GM19455 (cell line): Measurements from ENCODE around the gene BAZ2A.
A peak's percentile ranks its signal among the peaks of the same experiment; 100 is the strongest.
"Not testable (repeated sequence)": the region's sequence is repeated elsewhere in the genome, so short reads cannot be mapped to it uniquely, and the experiment has no call there.

Source experiments
- ATAC-seq: cut with Tn5 transposase; IDR thresholded peaks from one replicate; pipeline ENCODE4 v1.9.1; 2021; ENCODE audit not compliant: unreplicated experiment

Gene BAZ2A

DNA sequence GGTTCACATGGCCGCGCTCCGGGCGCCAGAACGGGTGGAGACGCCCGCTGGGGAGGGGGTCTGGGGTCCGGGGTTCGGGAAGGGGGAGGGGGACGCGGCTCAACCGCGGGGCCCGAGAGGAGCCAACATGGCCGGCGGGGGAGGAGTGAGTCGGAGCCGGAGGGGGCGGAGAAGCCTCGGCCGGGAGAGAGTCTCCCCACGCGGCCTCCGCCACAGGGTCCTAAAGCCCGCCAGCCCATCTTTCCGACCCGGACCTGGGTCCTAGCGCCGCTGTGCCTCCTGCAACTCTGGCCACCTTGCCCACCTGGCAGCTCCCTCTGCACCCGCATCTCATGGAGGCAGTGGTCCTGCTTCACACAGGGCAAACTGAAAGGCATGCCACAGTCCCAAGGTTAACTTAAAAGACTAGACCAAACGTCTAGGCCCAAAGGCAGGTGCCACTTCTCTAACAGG is at the start of gene BAZ2A:
Gene BAZ2A, minus strand, starts transcription at position 147 of the 453 bp plus-strand sequence. CDS start 12,796 bp downstream, outside the sequence.
- peak; percentile 60 for ATAC-seq

DNA sequence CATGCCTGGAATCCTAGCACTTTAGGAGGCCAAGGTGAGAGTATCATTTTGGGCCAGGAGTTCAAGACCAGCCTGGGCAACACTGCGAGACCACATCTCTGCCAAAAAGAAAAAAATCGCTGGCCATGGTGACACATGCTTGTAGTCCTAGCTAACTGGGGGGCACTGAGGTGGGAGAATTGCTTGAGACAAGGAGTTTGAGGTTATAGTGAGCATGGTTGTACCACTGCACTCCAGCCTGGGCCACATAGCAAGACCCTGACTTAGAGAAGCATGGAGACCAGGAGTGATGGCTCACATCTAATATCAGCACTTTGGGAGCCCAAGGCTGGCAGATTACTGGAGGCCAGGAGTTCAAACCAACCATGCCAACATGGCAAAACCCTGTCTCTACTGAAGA is 48.7 kb upstream of the BAZ2A start:
- ATAC-seq, result no peak

DNA sequence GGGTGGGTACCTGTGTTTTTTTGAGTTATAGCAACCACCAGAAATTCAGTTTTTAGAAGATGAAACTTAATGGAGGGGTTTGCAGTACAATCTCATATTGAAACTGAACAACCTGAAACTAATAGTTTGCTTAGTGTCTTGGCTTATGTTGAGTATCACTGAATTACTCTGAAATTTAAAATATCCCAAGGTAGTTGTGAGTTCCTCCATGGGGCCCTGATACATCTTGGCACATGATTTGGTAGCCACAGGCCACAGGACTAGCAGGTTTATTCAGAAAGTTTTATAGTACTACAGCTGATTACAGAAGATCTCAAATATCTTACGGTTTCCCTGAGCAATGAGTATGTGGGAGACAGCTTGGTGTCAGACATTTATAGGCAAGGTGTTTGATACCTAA is 47.6 kb upstream of the BAZ2A start:
- peak; percentile 67 for ATAC-seq

DNA sequence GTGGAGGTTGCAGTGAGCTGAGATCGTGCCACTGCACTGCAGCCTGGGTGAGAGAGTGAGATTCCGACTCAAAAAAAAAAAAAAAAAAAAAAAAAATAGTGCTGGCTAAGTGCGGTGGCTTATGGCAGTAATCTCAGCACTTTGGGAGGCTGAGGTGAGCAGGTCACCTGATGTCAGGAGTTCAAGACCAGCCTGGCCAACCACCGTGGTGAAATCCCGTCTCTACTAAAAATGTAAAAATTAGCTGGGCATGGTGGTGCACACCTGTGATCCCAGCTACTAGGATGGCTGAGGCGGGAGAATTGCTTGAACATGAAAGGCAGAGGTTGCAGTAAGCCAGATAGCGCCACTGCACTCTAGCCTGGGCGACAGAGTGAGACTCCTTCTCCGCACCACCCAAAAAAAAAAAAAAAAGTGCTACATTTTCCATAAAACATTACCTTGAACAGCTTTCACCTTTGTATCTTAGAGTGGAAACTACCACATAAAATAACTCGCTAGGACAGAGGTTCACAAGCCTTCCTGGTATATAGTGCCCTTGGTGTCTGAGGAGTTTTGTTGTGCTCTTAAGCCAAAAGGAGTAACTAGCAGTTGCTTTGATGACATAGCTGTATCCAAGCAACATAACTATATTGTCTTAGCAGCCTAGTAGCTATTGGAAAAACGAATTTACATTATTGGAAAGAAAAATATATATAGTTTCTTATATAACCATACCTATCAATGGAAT is 46.9 kb upstream of the BAZ2A start:
- no peak for ATAC-seq

DNA sequence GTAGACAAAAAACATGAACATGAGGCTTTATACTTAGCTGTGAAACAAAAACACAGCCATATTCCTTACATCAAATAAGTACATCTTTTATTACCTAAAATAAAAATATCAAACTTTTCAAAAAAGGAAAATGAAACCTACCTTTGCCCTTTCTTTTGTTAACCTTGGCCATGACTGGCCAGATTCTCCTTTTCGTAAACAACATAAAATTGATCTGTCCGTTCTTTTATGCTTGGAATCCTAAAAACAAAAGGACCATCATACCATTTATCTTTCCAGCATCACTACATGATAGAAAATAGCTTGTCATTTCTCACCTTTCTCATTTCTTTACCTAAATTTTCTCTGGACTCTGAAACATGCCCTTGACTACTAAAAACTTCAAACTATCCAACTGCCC is 41.5 kb upstream of the BAZ2A start:
- no peak for ATAC-seq

DNA sequence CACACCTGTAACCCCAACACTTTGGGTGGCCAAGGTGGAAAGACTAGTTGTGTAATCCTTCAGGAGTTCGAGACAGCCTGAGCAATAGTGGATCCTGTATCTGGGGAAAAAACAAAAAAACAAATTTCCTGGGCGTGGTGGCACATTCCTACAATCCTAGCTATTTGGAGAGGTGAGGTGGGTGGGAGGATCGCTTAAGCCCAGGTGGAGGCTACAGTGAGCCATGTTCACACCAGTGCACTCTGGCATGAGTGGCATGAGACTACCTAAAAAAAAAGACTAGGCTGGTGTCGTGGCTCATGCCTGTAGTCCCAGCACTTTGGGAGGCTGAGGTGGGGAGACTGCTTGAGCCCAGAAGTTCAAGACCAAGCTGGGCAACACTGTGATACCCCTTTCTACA is 40.7 kb upstream of the BAZ2A start:
- ATAC-seq, result no peak

DNA sequence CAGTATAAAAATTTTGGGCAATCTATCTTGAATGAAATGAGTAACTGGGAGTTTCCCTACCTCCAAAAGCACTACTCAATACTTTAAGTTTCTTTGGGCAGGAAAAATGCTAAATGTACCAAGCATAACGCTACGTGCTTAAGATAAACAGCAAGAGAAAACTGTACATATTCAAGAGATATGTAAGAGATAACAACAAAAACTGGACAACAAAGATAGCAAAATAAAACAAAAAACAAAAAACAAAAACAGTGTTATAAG is 38.0 kb upstream of the BAZ2A start:
- ATAC-seq, result no peak

DNA sequence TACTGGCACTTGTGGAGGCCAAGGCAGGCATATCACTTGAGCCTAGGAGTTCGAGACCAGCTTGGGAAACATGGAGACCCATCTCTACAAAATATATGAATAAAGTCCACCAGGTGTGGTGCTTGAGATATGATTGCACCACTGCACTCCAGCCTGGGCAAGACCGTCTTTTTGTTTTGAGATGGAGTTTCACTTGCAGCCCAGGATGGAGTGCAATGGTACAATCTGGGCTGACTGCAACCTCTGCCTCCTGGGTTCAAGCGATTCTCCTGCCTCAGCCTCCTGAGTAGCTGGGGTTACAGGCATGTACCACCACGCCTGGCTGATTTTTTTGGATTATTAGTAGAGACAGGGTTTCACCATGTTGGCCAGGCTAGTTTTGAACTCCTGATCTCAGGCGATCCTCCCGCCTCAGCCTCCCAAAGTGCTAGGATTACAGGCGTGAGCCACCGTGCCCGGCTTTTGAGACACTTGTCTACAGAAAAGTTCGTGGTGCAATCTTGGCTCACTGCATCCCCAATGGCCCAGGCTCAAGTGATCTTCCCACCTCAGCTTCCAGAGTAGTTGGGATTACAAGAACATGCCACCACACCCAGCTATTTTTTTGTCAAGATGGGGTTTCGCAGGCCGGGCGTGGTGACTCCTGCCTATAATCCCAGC is 32.0 kb upstream of the BAZ2A start:
- no peak for ATAC-seq

DNA sequence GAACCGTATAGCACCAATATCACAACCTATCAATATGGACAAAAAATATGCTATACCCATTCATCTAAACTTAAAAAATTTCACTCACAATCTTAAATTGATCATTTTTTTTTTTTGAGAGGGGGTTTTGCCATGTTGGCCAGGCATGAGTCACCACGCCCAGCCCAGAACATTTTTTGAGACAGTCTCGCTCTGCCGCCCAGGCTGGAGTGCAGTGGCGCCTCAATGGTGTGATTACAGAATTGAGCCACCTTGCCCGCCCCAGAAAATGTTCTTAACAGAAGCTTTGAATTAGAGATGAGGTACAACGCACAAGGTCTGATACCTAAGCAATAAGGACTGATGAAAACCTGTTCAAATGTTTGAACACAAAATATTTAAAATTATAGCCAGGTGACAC is 31.4 kb upstream of the BAZ2A start:
- ATAC-seq, result no peak

DNA sequence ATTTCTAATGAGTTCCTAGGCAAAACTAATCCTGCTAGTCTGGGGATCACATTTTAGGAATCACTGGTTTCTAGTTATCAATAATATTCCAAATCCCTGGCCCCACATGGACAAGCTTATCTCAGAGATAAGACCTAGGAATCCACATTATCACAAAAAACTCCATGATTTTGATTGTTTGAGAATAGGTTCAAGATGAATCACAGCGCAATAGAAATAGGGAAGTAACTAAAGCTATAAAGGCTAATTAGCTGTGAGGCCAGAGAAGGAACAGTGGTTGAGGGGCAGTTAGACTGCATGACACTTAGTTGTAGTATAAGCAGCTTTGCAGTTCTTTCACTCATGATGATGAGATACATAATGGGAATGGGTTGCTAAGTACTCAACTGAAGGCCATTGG is 28.8 kb upstream of the BAZ2A start:
- no peak for ATAC-seq

DNA sequence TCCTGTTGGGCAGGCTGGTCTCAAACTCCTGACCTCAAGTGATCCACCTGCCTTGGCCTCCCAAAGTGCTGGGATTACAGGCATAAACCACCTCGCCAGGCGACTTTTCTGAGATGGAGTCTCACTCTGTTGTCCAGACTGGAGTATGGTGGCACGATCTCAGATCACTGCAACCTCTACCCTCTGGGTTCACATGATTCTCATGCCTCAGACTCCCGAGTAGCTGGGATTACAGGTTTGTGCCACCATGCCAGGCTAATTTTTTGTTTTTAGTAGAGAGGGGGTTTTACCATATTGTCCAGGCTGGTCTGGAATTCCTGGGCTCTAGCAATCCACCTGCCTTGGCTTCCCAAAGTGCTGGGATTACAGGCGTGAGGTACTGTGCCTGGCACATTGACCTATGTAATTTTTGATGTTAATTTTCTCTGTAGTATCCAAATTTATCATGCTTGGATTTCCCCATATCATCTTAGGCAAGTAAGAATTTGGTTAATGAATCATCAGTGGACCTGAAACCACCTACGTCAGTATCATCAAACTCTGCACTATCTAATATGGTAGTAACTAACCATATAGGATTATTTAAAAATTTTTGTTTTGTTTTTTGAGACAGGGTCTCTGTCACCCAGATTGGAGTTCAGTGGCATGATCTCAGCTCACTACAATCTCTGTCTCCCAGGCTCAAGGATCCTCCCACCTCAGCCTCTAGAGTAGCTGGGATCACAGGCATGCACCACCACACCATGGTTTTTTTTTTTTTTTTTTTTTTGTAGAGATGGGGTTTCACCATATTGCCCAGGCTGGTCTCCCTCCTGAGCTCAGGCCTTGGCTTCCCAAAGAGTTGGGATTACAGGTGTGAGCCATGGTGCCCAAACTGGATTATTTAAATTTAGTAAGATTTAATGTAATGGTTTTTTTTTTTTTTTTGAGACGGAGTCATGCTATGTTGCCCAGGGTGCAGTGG is 27.6 kb upstream of the BAZ2A start:
- ATAC-seq, result no peak

DNA sequence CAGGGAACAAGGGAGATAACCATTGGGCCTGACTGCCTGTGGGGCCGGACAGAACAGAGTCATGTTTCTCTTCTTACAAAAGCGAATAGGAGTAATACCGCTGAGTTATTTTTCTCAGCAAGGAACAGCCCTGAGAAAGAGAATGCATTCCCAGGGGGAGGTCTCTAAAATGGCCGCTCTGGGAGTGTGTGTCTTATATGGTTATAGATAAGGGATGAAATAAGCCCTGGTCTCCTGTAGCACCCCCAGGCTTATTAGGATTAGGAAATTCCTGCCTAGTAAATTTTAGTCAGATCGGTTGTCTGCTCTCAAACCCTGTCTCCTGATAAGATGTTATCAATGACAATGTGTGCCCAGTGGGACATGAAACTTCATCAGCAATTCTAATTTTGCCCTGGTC is 23.7 kb upstream of the BAZ2A start:
- ATAC-seq, result not testable (repeated sequence)

DNA sequence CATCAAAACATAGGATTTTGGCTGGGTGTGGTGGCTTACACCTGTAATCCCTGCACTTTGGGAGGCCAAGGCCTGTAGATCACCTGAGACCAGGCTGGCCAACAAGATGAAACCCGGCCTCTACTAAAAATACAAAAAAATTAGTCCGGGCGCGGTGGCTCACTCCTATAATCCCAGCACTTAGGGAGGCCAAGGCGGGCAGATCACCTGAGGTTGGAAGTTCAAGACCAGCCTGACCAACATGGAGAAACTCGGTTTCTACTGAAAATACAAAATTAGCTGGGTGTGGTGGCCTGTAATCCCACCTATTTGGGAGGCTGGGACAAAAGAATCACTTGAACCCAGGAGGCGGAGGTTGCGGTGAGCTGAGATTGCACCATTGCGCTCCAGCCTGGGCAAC is 17.9 kb upstream of the BAZ2A start:
- not testable (repeated sequence) for ATAC-seq

DNA sequence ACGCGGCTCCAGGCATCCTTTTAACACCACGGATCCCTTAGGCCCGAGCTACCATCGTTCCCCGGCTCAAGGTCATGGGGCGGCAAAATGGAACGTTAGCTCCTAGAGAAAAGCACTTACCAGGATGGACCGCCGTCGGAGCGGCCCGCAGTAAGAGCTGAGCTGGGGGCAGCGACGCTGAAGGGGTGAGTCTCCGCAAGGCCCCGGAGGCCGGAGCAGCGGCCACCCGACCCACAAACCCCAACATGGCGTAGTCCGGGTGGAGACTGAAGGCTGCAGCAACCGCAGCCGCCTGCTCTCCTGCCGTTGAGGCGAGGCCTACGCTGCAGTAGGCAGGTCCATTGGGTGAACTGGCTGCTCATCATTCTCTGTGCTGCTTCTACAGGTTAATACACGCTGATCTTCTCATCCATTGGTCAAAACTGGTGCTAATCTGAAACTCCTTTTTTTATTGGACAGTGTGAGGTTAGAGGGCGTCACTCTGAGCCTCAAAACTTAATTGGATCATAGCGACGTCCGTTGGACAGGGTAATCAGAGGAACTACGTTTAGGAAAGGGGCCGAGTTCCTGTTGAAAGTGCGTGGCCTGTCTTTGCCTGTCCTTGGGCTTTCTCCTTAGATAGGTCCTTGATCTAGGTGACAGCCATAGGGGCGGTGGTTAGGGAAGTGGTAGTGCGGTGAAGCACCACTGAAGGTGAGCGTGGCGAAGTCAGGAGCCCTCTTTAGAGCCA is 15.8 kb upstream of the BAZ2A start, which contains the start of gene ATP5F1B:
Gene ATP5F1B, minus strand, starts transcription at position 268 of the 730 bp plus-strand sequence. Its CDS starts 21 bp downstream, at position 247.
- peak; percentile 99 for ATAC-seq

DNA sequence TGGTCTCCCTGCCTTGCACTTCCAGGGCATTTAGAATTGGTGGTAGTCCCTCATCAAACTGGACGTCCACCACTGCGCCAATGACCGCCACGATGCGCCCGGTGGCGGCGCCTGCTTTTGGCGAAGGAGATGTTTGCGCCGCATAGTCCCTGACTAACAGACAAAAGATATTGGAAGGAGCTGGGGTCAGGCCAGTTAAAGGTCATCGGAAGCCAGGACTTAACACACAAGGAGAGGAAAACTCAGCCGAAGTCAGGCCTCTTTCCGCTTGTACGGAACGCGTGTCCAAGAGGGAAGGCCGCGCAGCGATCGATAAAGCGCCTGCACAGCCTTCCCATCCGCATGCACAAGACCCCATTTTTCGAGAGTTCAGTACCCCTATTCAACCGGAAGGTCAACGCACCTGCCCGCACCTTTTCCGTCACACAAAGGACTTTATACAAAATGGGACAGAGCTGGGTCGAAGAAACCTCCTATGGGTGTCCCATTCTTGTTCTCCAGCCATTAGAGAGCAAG is 15.1 kb upstream of the BAZ2A start:
- ATAC-seq, result no peak

DNA sequence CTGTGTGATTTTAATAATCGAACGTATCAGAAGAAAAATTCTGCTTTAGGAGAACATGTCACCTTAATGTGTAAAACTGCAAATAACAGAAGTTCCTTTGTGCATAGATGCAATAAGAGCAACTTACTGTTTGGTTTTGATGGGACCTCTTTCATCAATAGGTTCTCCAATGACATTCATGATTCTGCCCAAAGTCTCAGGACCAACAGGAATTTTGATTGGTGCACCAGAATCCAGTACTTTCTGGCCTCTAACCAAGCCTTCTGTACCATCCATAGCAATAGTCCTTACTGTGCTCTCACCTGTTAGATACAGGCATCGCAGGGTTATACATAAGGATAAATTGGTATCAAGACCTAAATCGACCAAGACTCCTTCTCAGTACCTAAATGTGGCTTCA is 14.5 kb upstream of the BAZ2A start:
- ATAC-seq, result no peak

DNA sequence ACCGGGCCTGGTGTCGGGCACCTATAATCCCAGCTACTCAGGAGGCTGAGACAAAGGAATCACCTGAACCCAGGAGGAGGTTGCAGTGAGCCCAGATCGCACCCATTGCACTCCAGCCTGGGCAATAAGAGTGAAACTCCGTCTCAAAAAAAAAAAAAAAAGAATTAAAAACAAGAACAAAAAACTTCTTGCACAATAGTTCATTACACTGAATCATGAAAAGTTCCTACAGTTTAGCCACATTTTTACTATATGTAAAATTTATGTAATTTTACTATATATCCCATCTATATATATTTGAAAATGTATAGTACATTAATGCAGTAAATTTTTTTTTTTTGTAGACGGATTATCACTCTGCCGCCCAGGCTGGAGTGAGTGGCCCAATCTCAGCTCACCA is 11.1 kb upstream of the BAZ2A start:
- no peak for ATAC-seq

DNA sequence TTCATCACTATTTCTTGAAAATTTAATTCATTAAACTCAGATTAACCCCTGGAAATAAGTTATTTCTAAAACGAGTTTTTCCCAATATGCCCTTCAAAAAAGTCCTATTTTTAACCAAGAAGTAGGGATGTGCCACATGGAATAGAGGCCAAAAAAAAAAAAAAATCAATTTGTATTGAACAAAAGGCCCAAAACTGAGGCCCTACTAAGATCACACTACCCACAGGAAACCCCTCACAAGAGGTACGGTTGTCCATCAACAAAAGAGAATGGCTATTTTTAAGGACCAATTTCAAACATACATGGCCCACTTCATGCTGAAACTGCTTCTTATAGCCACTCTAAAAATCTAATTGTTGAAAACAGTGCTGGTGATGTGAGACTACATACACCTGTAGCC is 7.5 kb upstream of the BAZ2A start:
- ATAC-seq, result no peak

DNA sequence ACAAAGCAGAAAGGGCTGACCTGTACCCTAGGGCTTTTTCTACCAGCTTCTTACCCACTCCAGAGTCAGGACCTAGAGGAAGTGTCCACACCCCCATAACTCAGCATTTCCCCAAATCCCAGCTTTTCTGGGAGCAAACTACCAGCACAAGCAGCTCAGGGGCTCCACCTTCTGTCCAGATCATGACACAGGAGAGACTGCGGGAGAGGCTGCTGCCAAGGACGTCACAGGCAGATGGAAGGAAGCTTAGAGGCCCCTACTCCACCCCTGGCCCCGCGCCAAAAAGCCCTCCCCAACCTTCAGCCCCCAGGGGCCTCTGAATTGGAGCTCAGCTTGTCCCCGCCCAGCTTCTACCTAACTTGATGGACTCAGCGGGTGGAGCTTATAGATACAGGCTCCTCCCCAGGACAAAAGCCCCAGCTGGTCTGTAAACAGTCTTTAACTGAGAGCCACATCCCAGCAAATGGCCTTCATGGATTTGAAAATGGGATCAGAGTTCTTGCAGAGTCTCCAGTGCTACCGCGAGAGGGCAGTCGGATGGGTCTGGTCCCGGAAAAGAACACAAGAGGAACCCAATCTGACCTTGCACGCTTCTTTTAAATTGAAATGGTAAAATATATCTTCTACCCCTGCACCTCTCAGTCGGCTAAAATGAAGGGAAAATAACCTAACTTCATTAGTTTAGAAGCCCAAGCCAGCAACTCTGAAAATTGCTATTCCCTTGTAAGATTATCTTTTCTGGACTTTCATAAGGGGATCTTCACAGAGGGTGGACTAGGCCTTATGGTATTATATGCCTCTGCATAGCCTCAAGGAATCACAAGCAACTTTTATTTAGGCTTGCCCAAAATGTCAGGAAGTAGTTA is 6.8 kb upstream of the BAZ2A start:
- ATAC-seq, result peak; percentile 56
